Bronchial epithelial cell (primary cell): ENCODE measurements around the gene SPACDR. TPM values are rescaled to one million over a fixed set of nuclear protein-coding genes. Genes with fewer than 3 reads are reported as not detected.
"Not testable (repeated sequence)": the region's sequence is repeated elsewhere in the genome, so short reads cannot be mapped to it uniquely, and the experiment has no call there.

Experiments
- DNase-seq: peaks from one replicate; pipeline ENCODE4 v3.0.0-alpha.2; 2010; ENCODE audit warnings: low read depth
- FAIRE-seq: peaks from 2 replicates; lab custom pipeline; 2011; peaks lifted over from hg19 to GRCh38; lab: Jason Lieb, UNC
- H3K27me3 ChIP-seq: 2 replicates; pipeline ENCODE4 v1.5.1; 2011; ENCODE audit warnings: low read length; ENCODE audit not compliant: control insufficient read depth, insufficient read depth
- H3K36me3 ChIP-seq: 2 replicates; pipeline ENCODE4 v1.5.1; 2011; ENCODE audit warnings: low read length; ENCODE audit not compliant: control insufficient read depth, insufficient read depth
- H3K4me3 ChIP-seq: 2 replicates; pipeline ENCODE4 v1.5.1; 2011; ENCODE audit warnings: mild to moderate bottlenecking, low read depth, low read length, control low read depth
- total RNA-seq: library from RNA; depleted of rRNA; stranded (reverse); fragments of >200 nt; gene quantifications from 2 replicates; pipeline ENCODE4 v1.2.1, GENCODE V29; 2014
- TF ChIP-seq, protein P1 (sequence below): IDR thresholded peaks from 2 replicates; pipeline ENCODE4 v1.5.1; 2011; ENCODE audit warnings: mild to moderate bottlenecking, moderate library complexity, low read length, control low read depth, inconsistent platforms; ENCODE audit not compliant: insufficient read depth, severe bottlenecking

SPACDR gene
- total RNA-seq, 1 donor from 2014 or later: 0.53 TPM

DNA sequence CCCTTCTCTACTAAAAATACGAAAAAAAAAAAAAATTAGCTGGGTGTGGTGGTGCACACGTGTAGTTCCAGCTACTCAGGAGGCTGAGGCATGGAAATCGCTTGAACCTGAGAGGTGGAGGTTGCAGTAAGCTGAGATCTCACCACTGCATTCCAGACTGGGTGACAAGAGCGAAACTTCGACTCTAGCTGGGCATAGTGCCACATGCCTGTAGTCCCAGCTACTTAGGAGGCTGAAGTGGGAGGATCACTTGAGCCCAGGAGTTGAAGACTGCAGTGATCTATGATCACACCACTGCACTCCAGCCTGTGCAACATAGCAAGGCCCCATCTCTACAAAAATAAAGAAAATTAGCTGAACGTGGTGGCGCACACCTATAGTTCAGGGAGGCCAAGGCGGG, 1.2 kb upstream of the SPACDR start:
- Histone ChIP-seq H3K36me3 (peaks cover 4% of the 10 kb centered on the region), H3K4me3 (no peak overlapping the region), H3K27me3 (no peaks in the 10 kb centered on the region)
- DNase-seq (no peak), FAIRE-seq (no peak)
- TF ChIP-seq, protein P1, sequence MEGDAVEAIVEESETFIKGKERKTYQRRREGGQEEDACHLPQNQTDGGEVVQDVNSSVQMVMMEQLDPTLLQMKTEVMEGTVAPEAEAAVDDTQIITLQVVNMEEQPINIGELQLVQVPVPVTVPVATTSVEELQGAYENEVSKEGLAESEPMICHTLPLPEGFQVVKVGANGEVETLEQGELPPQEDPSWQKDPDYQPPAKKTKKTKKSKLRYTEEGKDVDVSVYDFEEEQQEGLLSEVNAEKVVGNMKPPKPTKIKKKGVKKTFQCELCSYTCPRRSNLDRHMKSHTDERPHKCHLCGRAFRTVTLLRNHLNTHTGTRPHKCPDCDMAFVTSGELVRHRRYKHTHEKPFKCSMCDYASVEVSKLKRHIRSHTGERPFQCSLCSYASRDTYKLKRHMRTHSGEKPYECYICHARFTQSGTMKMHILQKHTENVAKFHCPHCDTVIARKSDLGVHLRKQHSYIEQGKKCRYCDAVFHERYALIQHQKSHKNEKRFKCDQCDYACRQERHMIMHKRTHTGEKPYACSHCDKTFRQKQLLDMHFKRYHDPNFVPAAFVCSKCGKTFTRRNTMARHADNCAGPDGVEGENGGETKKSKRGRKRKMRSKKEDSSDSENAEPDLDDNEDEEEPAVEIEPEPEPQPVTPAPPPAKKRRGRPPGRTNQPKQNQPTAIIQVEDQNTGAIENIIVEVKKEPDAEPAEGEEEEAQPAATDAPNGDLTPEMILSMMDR: no peak

DNA sequence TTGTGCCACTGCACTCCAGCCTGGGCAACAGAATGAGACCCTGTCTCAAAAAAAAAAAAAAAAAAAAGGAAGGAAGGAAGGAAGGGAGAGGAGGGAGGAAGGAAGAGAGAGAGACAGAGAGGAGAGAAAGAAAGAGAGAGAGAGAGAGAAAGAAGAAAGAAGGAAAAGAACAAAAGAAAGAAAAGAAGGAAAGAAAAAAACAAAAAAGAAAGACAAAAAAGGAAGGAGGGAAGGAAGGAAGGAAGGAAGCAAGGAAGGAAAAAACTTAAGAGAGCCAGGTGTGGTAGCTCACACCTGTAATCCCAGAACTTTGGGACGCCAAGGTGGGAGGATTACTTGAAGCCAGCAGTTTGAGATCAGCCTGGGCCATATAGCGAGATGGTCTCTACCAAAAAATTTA, 731 bp upstream of the SPACDR start:
- peaks cover 4% of the 10 kb centered on the region for H3K36me3 ChIP-seq

DNA sequence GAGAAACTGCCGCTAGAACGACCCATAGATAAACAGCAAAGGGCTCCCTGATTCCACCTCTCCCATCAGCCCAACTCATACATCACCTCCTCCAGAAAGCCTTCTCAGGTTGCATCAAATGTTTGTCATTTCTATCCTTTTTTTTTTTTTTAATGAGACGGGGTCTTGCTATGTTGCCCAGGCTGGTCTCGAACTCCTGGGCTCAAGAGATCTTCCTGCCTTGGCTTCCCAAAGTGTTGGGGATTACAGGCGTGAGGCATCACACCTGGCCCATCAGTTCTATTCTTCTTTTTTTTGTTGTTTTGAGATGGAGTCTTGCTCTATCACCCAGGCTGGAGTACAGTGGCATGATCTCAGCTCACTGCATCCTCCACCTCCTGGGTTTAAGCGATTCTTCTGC, 7.0 kb downstream of the SPACDR start:
- H3K27me3 ChIP-seq: no peaks in the 10 kb centered on the region
- no peak for DNase-seq
- H3K4me3 ChIP-seq: no peak overlapping the region
- FAIRE-seq: no peak
- TF ChIP-seq, protein P1: no peak
- no peaks in the 10 kb centered on the region for H3K36me3 ChIP-seq

More for the DNA sequence above, 731 bp upstream of the SPACDR start:
- Histone ChIP-seq H3K27me3 (no peaks in the 10 kb centered on the region), H3K4me3 (no peak overlapping the region)
- TF ChIP-seq, protein P1: no peak
- DNase-seq (no peak), FAIRE-seq (no peak)

DNA sequence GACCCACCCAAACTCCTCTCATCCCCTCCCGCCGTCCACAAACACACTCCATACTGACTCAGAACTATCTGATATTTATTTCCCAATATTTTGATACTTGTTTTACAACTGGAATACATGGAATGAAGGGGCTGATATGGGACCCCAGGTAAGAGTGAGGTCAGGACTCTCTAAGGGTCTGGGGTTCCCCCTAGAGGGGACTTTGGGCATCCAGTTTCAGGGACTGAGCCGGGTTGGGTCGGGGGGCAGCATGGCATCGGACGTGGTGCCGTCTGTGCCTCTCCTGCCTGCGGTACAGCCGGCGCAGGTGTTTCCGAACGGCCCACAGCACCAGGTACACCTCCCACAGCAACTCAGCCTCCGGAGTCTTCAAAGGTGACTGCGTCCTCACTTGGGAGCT, 7.5 kb downstream of the SPACDR start:
- TF ChIP-seq, protein P1: no peak
- H3K36me3 ChIP-seq: no peaks in the 10 kb centered on the region
- FAIRE-seq (no peak), DNase-seq (no peak)
- H3K27me3 ChIP-seq: no peaks in the 10 kb centered on the region
- no peak overlapping the region for H3K4me3 ChIP-seq

DNA sequence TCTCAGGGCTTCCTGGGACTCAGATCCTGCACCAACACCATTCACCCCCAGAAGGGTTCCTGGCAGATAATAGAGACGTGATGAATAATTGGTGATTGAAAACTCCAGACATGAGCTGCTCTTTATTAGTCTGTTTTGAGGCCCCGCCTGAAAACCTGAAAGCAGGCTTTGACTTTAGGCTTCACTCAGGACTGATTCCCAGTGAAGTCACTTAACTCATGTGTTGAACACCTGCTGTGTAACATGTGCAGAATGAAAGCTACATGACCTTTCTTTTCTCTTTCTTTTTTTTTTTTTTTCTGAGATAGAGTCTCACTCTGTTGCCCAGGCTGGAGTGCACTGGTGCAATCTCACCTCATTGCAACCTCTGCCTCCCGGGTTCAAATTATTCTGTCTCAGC, 8.9 kb downstream of the SPACDR start:
- no peaks in the 10 kb centered on the region for H3K27me3 ChIP-seq
- no peak overlapping the region for H3K4me3 ChIP-seq
- TF ChIP-seq, protein P1: no peak
- H3K36me3 ChIP-seq: no peaks in the 10 kb centered on the region
- no peak for DNase-seq
- no peak for FAIRE-seq

DNA sequence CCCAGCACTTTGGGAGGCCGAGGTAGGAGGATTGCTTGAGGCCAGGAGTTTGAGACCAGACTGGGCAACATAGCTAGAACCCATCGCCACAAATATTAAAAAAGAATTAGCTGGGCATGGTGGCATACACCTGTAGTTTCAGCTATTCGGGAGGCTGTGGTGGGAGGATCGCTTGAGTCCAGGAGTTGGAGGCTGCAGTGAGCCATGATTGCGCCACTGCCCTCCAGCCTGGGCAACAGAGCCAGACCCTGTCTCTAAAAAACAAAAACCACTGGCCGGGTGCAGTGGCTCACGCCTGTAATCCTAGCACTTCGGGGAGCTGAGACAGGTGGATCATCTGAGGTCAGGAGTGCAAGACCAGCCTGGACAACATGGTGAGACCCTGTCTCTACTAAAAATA, 10.2 kb downstream of the SPACDR start:
- H3K4me3 ChIP-seq, H3K36me3 ChIP-seq, H3K27me3 ChIP-seq, FAIRE-seq, DNase-seq: not testable (repeated sequence)
